PFSK-1 (cell line): ENCODE data around the gene LRMDA.

Experiments
- FOXP2 ChIP-seq: optimal IDR thresholded peaks from 2 replicates; pipeline ENCODE3; 2011; ENCODE audit warnings: borderline replicate concordance, control low read depth, inconsistent platforms; ENCODE audit not compliant: insufficient read depth; ENCODE audit errors: extremely low read length, extremely low read depth
- POLR2AphosphoS5 ChIP-seq: IDR thresholded peaks from 2 replicates; pipeline ENCODE4 v1.6.1; 2012; ENCODE audit warnings: low read depth, mild to moderate bottlenecking, control low read depth, low read length, moderate library complexity
- REST ChIP-seq, 2 experiments: IDR thresholded peaks; 2 replicates each; pipeline versions ENCODE4 v1.6.1 to v1.8.0; 2011 to 2012; ENCODE audit warnings: low read depth in 2 of 2, low read length in 2 of 2, control low read depth in 1 of 2, inconsistent platforms in 1 of 2, mild to moderate bottlenecking in 1 of 2, moderate library complexity in 1 of 2; ENCODE audit not compliant: insufficient read depth in 1 of 2
- SIN3A ChIP-seq: IDR thresholded peaks from 2 replicates; pipeline ENCODE4 v1.6.1; 2012; ENCODE audit warnings: mild to moderate bottlenecking, low read length, moderate library complexity, borderline replicate concordance; ENCODE audit not compliant: insufficient read depth
- TAF1 ChIP-seq: IDR thresholded peaks from 2 replicates; pipeline ENCODE4 v1.6.1; 2012; ENCODE audit warnings: low read length, control low read depth, borderline replicate concordance; ENCODE audit not compliant: insufficient read depth

The LRMDA gene

DNA sequence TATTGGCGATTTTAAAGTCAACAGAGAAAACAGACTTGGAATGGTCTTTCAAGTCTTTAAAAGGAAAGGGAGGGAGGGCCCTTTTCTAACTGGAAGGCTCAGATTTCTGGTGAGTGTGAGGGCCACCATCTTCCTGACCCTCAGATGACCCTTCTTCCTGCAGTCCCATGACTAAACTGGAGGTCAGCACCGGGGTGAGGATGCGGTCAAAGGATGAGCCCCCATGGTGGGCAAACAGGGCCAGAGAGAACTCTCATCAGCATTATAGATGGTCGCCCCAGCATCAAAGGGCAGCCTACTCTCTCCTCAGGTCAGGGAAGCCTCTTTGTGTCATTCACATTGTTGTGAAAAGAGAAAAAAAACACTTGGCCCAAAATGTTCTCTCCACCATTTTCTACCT, 219.2 kb downstream of the LRMDA start:
- no peak for TF ChIP-seq SIN3A
- no peak for TF ChIP-seq REST (IDR thresholded peaks at IDR 0.05; ENCODE audit: insufficient read depth in 1 of 2, low read depth in 2 of 2, low read length in 2 of 2)
- no peak for TF ChIP-seq TAF1
- TF ChIP-seq FOXP2 = no peak
- TF ChIP-seq POLR2AphosphoS5 = no peak

GRCh38 chr10:75651417-75651816, 220.0 kb downstream of the LRMDA start:
- TF ChIP-seq FOXP2 (no peak), POLR2AphosphoS5 (no peak), REST (IDR thresholded peaks at IDR 0.05; ENCODE audit: insufficient read depth in 1 of 2, low read depth in 2 of 2, low read length in 2 of 2) (no peak), SIN3A (no peak), TAF1 (no peak)

- no peak for TF ChIP-seq SIN3A
- no peak for TF ChIP-seq TAF1
Observed at GRCh38 chr10:75652146-75652740, 220.8 kb downstream of the LRMDA start.

DNA sequence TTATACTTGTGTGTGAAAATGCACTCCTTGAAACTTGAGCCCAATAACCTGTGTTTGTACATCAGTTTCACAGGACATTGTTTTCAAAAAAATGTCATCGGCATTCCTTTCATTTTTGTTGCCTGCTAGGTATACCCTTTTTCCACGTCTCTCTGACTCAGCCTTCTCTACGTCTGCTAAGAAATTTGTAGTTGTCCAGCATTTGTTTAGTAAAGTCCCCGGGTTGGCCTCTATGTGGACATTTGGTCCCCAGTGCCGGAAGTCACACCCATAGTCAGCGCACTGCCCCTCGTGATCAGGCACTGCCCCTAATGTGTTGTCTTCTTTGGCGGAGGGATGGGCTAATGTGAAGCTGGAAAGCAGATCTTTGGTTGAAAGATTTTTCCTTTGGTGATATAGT, 222.3 kb downstream of the LRMDA start:
- TF ChIP-seq POLR2AphosphoS5 (no peak), TAF1 (no peak), REST (IDR thresholded peaks at IDR 0.05; ENCODE audit: insufficient read depth in 1 of 2, low read depth in 2 of 2, low read length in 2 of 2) (no peak), FOXP2 (no peak), SIN3A (no peak)

GRCh38 chr10:75654171-75654771, 222.8 kb downstream of the LRMDA start:
- TF ChIP-seq TAF1 (no peak), POLR2AphosphoS5 (no peak)

GRCh38 chr10:75654772-75655171, 223.3 kb downstream of the LRMDA start:
- TF ChIP-seq REST (IDR thresholded peaks at IDR 0.05; ENCODE audit: insufficient read depth in 1 of 2, low read depth in 2 of 2, low read length in 2 of 2) = no peak
- TF ChIP-seq POLR2AphosphoS5 = no peak
